OCI-LY3 (cell line): ENCODE measurements around the gene SLC29A3.

Source experiments
- H2AFZ ChIP-seq: fragments of 200-600, 300-600 bp; shearing (Covaris generic); 2 replicates; pipeline ENCODE4 v1.6.0; 2014; ENCODE audit warnings: antibody characterized with exemption, low read depth, low read length
- H3K27ac ChIP-seq: fragments of 200-600, 300-600 bp; sonication (generic); 2 replicates; pipeline ENCODE4 v1.5.1; 2014; ENCODE audit warnings: mild to moderate bottlenecking, low read length, moderate library complexity, mixed read lengths
- H3K27me3 ChIP-seq: fragments of 200-600, 300-600 bp; sonication (generic); 2 replicates; pipeline ENCODE4 v1.6.1; 2014; ENCODE audit warnings: low read depth, low read length, mixed read lengths
- H3K36me3 ChIP-seq: fragments of 200-600, 300-600 bp; sonication (generic); replicated peaks from 2 replicates; pipeline ENCODE3; 2014; ENCODE audit warnings: low read depth, low read length, mixed read lengths
- H3K4me1 ChIP-seq: fragments of 300-600, 200-600 bp; sonication (generic); 2 replicates; pipeline ENCODE4 v1.6.1; 2014; ENCODE audit warnings: low read length, mixed read lengths
- H3K4me2 ChIP-seq: fragments of 200-600, 300-600 bp; sonication (generic); 2 replicates; pipeline ENCODE4 v1.6.1; 2014; ENCODE audit warnings: low read length, mixed read lengths
- H3K4me3 ChIP-seq: fragments of 300-600, 200-600 bp; sonication (generic); 2 replicates; pipeline ENCODE4 v1.5.1; 2014; ENCODE audit warnings: antibody characterized with exemption, mild to moderate bottlenecking, low read length, moderate library complexity
- H3K79me2 ChIP-seq: fragments of 300-600, 200-600 bp; shearing (Covaris generic); 2 replicates; pipeline ENCODE4 v1.6.1; 2014; ENCODE audit warnings: mild to moderate bottlenecking, low read length, mixed read lengths
- H3K9ac ChIP-seq: fragments of 300-600, 200-600 bp; shearing (Covaris generic); 2 replicates; pipeline ENCODE4 v1.6.0; 2014; ENCODE audit warnings: mild to moderate bottlenecking, low read length, moderate library complexity
- H3K9me3 ChIP-seq: fragments of 200-600, 300-600 bp; shearing (Covaris generic); 2 replicates; pipeline ENCODE4 v1.6.1; 2014; ENCODE audit warnings: low read length, mixed read lengths; ENCODE audit not compliant: insufficient read depth
- H4K20me1 ChIP-seq: fragments of 200-600, 300-600 bp; sonication (generic); 2 replicates; pipeline ENCODE4 v1.6.1; 2016; ENCODE audit warnings: low read length, mixed read lengths; ENCODE audit not compliant: insufficient read depth
- CTCF ChIP-seq: fragments of 200-600, 300-600 bp; sonication (generic); IDR thresholded peaks from 2 replicates; pipeline ENCODE4 v1.5.1; 2014; ENCODE audit warnings: antibody characterized with exemption, low read length, low read depth
- EZH2phosphoT487 ChIP-seq: fragments of 200-600 bp; shearing (Covaris generic); IDR thresholded peaks from 2 replicates; pipeline ENCODE4 v1.6.1; 2018; ENCODE audit warnings: antibody characterized with exemption, mixed run types, low read depth

Gene SLC29A3

GRCh38 chr10:71293446-71294084 is 25.5 kb upstream of the SLC29A3 start:
- Histone ChIP-seq H3K9ac (no peak overlapping the region), H3K27ac (no peak overlapping the region), H3K79me2 (no peaks in the 10 kb centered on the region), H3K4me3 (no peak overlapping the region), H3K4me1 (peaks cover under 1% of the 10 kb centered on the region; the same call in 1 of the 2 replicates), H3K27me3 (no peaks in the 10 kb centered on the region), H3K36me3 (no peaks in the 10 kb centered on the region), H4K20me1 (no peaks in the 10 kb centered on the region), H2AFZ (no peak overlapping the region), H3K9me3 (no peaks in the 10 kb centered on the region), H3K4me2 (no peak overlapping the region)
- TF ChIP-seq EZH2phosphoT487 (no peak), CTCF (no peak)

GRCh38 chr10:71294091-71294561 is 24.9 kb upstream of the SLC29A3 start:
- Histone ChIP-seq H2AFZ (no peak overlapping the region), H3K27ac (no peak overlapping the region), H3K4me1 (peaks cover 6% of the 10 kb centered on the region), H3K36me3 (no peaks in the 10 kb centered on the region), H3K9ac (no peak overlapping the region), H3K27me3 (no peaks in the 10 kb centered on the region), H3K9me3 (no peaks in the 10 kb centered on the region), H4K20me1 (no peaks in the 10 kb centered on the region), H3K4me2 (no peak overlapping the region), H3K4me3 (no peak overlapping the region), H3K79me2 (no peaks in the 10 kb centered on the region)
- no peak for TF ChIP-seq CTCF
- TF ChIP-seq EZH2phosphoT487, result no peak

- Histone ChIP-seq H3K4me2 (no peak overlapping the region), H2AFZ (no peak overlapping the region), H3K9me3 (no peaks in the 10 kb centered on the region), H3K79me2 (no peaks in the 10 kb centered on the region), H4K20me1 (no peaks in the 10 kb centered on the region), H3K9ac (no peak overlapping the region), H3K36me3 (no peaks in the 10 kb centered on the region), H3K4me3 (no peak overlapping the region), H3K4me1 (peaks cover 14% of the 10 kb centered on the region), H3K27ac (no peak overlapping the region), H3K27me3 (no peaks in the 10 kb centered on the region)
- no peak for TF ChIP-seq EZH2phosphoT487
- TF ChIP-seq CTCF, result no peak
Observed at GRCh38 chr10:71294856-71295255, 24.2 kb upstream of the SLC29A3 start.

- Histone ChIP-seq H3K4me3 (no peak overlapping the region), H3K4me2 (no peak overlapping the region), H3K9me3 (no peaks in the 10 kb centered on the region), H3K79me2 (no peaks in the 10 kb centered on the region), H4K20me1 (no peaks in the 10 kb centered on the region), H2AFZ (no peak overlapping the region), H3K36me3 (no peaks in the 10 kb centered on the region), H3K27me3 (no peaks in the 10 kb centered on the region), H3K9ac (no peak overlapping the region), H3K27ac (no peak overlapping the region), H3K4me1 (peaks cover 18% of the 10 kb centered on the region)
- TF ChIP-seq EZH2phosphoT487 (no peak), CTCF (no peak)
Observed at GRCh38 chr10:71295641-71296040, 23.4 kb upstream of the SLC29A3 start.
